GM19397 (cell line): ENCODE results near the gene CMTM2.
"Not testable (repeated sequence)": the region's sequence is repeated elsewhere in the genome, so short reads cannot be mapped to it uniquely, and the experiment has no call there.

Experiments used
- ATAC-seq: cut with Tn5 transposase; IDR thresholded peaks from one replicate; pipeline ENCODE4 v1.9.1; 2021; ENCODE audit warnings: mild to moderate bottlenecking, moderate library complexity; ENCODE audit not compliant: unreplicated experiment

The CMTM2 gene

DNA sequence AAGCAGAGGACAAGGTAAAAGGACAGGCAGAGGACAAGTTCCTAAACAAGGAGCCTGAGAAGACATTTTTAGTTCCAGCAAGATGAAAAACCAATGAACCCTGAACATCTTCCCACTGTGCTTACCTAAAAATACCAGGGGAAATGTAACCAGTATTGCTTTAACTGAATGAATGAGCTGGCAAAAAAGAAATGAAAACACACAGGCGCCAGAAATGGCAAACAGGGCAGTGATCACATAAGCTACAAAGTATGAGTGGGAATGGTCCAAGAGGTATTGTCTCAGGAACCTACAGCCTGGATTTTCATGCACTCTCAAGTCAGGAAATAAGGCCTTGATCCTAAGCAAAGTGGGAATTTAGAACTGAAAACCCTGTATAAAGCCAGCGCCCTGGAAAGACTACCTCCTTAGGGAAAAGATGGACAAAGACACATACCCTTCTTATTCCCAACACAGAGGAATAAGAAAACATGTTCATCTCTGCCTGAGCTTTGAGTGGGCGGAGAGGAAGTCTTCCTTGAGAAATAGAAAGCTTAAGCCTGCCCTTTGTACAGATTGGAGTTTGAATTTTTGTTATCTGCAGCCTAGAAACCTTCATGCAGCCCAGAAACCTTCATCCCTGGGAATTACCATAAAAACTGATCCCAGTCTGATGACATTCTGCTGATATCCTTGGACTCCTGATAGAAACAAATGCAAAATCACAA, 2.1 kb downstream of the CMTM2 start:
- no peak for ATAC-seq

DNA sequence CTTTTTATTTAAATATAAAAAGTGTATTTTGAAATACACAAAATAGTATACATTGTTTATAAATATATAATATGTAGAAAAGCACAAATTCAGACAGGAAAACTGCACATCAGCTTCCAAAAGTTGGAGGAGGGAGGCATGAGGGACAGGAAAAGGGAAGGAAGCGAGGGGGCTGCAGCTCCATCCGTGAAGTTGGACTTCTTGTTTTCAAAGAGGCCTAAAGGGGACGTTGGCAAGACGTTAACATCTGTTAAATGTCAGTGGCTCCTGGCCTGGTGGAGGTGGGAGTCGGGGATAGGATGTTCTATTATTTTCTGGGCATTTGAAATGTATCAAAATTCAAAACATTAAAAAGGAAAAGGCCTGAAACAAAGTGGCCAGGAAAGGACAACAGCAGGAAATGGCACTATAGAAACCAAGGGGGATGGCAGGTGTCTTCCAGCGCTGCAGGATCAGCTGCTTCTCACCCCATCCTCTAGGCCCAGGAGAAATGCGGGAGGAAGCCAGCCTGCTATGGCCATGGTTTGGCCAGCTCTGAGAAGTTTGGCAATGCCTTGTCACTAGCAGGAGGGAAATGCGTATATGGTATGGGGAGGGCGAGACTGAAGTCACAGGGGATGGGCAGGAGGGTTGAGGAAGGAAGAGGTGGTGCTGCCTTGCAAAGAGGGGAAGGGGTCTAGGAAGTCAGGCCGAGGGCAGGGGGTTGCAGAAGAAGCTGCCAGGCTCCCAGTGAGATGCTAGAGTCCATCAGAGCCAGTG, 6.4 kb downstream of the CMTM2 start:
- ATAC-seq, result no peak

DNA sequence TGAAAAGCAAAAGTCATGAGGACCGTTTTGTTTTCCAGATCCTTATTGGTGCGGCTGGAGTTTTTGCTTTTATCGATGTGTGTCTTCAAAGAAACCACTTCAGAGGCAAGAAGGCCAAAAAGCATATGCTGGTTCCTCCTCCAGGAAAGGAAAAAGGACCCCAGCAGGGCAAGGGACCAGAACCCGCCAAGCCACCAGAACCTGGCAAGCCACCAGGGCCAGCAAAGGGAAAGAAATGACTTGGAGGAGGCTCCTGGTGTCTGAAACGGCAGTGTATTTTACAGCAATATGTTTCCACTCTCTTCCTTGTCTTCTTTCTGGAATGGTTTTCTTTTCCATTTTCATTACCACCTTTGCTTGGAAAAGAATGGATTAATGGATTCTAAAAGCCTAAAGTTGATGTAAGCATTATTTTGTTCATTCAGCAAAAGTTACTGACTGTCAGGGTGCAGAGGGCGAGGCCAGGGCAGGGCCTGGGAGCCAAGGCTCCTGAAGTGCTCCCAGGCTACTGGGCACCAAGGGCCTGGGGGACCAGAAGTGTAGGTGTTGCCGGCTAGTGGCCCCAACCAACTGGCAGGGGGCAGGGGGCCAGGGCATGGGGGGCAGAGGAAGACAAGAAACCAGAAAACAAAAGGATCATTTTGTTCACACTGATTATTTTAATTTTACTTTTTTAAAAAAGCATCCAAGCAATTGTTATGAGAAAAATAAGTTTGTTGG, 8.8 kb downstream of the CMTM2 start:
- no peak for ATAC-seq

DNA sequence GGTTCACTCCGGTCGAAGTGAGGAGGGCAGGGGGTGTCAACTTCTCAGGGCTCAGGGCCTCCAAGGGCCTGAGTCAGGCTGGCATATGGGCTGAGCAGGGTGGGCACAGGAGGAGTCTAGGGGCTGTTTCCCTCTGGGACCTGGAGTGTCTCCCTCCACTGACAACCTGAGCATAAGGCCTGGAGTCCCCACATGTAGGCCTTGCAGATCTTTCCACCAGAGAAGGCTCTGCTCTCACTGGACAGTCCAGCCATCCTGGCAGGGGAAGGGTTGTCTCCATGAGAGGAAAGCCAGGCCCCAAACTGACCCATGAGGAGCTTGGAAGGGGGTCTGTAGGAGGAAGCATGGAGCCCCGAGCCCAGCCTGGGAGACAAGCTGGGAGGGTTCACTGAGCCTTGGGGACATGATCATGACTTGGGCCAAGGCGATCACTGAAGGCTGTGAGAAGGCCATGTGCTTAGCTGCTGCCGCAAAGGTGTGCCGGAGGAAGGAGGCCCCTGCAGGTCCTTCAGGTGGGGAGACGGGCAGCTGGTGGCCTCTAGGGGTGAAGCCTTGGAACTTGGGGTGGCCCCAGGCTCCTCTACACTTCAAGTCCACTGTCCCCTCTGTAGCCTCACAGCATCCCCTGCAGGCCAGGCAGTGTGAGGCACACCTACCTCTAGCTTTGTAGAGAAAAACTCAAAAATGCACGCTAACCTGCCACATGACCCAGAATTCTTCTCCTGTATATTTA, 9.9 kb downstream of the CMTM2 start:
- ATAC-seq, result no peak

DNA sequence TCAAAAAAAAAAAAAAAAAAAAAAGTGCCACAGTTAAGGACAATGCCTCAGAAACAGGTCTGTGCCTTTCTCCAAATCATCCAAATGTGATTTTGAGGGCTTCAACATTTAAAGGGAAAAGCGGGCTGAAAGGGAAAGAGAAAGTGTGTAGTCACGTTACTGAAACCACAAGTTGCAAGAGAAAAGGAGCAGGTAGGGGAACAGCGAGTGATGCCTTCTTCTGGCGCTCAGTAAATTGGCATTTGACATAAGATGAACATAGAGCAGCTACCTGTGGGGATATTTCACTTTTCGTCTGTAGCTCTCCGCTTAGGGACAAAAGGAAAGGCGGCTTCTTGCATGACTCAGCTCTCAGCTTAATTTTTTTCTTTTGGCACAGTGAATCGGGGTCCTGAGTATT, 11.1 kb downstream of the CMTM2 start:
- ATAC-seq, result no peak

DNA sequence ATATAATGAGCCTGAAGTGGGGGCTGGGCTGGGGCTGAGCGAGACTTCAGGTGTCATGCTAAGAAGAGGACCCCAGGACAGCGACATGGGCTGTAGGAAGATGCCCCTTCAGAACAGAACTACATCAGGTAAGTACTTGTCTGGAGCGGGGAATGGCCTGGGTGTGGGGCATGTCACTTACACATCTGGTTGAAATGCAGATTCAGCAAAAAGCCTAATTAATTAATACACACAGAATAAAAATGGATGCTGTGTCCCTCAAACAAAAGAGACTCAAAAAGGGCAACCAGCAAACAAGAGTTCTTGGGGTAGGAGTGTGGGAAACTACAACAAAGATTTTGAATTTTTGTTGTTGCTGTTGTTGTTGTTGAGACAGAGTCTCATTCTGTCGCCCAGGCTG, 11.8 kb downstream of the CMTM2 start:
- ATAC-seq, result no peak

DNA sequence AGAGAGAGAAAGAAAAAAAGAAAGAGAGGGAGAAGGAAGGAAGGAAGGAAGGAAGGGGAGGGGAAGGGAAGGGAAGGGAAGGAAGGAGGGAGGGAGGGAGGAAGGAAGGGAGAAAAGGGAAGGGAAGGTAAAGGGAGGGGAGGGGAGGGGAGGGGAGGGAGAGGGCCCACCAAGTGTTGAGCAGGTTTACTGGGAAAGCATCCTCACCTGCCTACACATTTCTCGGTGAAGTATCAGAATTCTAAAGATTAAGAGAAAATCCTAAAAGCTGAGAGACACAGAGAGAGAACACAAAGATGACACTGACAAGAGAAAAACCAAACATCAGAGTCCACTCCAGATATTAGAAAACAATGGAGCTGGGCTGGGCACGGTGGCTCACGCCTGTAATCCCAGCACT, 13.0 kb downstream of the CMTM2 start:
- no peak for ATAC-seq

DNA sequence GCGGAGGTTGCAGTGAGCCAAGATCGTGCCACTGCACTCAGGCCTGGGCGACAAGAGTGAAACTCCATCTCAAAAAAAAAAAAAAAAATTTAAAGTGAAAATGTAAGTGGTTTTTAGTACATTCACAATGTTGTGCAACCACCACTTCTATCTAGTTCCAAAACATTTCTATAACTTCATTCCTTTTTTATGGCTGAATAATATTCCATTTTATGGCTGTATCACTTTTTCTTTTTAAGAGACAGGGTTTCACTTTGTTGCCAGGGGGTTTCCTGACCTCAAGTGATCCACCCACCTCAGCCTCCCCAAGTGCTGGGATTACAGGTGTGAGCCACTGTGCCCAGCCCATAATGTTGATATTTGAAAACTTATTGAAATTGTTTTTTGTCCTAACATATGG, 13.6 kb downstream of the CMTM2 start:
- ATAC-seq, result no peak

DNA sequence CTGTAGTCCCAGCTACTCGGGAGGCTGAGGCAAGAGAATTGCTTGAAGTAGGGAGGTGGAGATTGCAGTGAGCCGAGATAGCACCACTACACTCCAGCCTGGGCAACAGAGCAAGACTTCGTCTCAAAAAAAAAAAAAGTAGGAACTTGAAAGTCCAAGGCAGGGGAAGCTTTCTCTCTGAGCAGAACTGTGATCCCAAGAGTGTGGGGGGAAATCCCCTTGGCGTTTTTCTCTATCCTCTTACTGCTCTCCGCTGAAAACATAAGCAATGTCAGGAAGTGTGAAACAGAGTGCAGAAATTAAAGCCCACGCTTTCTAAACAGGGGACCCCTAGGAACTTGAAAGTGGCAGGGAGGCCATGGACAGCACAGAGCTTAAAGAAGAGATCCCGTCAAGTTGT, 15.5 kb downstream of the CMTM2 start:
- no peak for ATAC-seq

DNA sequence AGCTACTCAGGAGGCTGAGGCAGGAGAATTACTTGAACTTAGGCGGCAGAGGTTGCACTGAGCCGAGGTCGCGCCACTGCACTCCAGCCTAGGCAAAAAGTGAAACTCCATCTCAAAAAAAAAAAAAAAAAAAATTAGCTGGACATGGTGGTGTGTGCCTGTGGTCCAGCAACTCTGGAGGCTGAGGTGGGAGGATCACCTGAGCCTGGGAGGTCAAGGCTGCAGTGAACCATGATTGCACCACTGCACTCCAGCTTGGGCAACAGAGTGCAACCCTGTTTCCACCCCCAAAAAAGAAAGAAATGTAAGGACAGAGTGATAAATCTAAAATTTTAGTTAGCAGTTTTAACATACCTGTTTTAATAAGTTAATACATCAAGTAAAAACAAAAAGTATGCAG, 17.3 kb downstream of the CMTM2 start:
- not testable (repeated sequence) for ATAC-seq

DNA sequence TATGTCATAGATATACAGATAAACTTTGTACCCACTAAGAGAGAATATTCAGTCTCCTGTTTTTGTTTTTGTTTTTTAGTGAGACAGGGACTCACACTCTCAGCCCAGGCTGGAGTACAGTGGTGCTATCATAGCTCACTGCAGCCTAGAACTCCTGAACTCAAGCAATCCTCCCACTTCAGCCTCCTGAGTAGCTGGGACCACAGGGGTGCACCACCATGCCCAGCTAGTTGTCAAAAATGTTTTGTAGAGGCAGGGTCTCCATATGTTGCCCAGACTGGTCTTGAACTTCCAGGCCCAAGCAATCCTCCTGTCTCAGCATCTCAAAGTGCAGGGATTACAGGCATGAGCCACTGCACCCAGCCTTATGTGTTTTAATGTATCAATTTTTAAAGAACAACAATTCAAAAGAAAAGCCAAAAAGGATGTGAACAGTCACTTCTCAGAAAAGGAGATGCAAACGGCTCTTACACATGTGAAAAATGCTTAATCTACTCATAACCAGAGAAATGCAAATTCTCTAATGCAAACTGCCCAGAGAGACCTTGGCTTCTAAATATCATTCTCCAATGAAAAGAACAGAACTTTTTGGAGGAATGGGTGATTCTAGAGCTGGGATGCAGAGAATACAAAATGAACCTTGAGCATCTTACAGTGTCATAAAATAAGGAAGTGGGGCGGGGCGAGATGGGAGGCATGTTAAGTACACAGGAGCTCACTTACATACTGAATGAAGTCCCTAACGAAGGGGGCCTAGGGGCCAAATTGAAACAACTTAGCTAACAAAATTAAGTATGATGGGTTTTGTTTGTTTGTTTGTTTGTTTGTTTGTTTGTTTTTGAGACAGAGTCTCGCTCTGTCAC, 18.0 kb downstream of the CMTM2 start:
- no peak for ATAC-seq

DNA sequence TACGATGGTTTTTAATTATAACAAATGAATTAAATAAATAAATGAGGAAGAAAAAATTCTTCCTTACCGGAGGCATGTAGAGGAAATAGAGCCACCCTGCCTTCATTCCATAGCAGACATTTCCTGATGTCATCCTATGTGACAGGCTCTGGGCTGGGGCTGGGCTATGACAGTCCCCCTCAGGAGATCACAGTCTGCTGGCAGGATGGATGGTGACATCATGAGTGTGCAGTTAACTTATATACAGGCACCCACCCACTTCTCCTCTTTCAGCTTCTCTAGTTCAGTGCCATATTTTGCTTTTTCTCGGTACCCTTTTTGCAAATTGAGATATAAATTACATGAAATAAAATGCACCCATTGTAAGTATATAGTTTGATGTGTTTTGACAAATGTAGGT, 18.8 kb downstream of the CMTM2 start:
- ATAC-seq, result no peak

DNA sequence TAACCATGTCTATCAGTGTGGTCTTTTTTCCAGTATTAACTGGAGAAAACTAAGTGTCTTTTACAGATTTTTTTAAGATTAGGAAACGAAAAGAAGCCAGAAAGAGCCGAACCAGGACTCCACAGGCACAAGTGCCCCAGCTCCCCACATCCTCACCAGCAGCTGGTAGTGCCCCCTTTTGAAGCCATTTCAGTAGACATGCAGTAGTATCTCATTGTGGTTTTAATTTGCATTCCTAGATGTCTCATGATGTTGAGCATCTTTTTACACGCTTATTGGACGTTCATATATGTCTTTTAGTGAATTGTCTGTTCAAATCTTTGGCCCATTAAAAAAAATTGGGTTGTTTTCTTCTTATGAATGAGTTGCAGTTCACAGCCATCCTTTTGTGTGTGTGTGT, 20.5 kb downstream of the CMTM2 start:
- no peak for ATAC-seq

DNA sequence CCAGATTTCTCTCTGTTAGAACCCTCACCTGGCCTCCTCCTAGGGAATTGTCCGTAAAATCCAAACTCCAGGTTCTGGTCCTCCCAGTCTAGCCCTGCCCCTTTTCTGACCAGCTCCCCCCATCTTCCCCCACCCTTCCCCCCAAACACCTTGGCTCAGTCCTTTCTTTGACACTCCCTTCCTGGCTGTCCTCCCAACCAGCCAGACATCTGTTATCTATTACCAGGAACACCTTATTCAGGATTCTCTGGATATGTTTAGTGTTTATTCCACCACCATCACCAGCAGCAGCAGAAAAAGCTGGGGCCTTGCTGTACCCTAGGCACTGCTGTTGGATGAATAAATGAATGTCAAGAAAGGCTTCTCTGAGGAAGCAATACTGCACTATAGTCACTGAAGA, 21.2 kb downstream of the CMTM2 start:
- no peak for ATAC-seq

DNA sequence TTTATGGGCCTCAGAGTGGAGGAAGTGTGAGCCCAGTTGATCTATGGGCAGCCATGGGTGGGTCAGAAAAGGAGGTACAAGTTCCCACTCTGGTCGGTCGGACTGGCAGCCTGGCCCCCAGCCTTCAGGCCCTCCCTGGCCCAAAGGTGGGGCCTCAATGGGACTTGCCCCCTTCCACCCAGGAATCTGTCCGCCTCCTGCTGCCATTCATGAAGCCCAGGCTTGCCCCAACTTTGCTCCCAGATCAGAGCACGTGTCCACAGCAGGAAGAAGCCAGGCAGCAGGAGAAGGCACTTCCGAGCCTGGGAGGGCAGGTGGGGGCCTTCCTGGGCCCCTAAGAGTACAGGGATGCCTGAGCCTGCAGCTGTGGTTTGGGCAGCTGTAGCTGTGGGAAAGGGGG, 22.2 kb downstream of the CMTM2 start:
- ATAC-seq, result no peak

DNA sequence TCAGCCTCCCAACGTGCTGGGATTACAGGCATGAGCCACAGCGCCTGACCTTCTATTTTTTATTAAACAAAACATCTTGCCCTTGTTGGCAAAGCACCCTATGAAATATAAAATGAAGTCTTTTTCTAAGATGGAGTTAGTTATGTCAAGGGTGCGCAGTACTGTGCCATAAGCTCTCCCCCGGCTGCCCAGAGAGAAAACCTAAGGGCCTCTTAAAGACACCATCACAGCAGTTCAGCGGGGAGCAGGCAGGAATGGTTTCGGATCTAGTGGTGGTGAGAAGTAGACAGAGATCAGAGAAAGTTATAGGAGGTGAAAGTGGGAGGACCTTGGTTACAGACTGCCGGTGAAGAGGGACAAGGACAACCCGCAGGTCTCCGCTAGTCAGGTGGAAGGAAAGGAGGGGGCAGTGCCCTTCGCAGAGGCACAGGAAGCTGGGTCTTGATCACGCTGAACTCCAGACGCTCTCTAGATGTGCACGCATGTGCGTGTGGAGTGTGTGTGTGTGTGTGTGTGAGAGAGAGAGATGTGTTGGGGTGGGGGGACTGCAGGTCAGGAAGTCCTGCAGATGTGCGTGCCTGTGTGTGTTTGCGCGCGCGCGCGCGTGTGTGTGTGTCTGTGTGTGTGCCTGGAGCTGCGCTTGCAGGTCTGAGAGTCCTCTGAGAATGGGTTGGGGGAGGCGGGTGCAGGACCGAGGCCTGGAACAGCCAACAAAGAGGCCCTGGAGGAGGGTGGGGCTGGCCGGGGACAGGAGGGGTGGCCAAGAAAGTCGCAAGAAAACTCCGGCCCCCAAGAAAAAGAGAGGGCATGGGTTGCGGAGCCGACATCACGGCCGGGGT, 24.5 kb downstream of the CMTM2 start:
- no peak for ATAC-seq

DNA sequence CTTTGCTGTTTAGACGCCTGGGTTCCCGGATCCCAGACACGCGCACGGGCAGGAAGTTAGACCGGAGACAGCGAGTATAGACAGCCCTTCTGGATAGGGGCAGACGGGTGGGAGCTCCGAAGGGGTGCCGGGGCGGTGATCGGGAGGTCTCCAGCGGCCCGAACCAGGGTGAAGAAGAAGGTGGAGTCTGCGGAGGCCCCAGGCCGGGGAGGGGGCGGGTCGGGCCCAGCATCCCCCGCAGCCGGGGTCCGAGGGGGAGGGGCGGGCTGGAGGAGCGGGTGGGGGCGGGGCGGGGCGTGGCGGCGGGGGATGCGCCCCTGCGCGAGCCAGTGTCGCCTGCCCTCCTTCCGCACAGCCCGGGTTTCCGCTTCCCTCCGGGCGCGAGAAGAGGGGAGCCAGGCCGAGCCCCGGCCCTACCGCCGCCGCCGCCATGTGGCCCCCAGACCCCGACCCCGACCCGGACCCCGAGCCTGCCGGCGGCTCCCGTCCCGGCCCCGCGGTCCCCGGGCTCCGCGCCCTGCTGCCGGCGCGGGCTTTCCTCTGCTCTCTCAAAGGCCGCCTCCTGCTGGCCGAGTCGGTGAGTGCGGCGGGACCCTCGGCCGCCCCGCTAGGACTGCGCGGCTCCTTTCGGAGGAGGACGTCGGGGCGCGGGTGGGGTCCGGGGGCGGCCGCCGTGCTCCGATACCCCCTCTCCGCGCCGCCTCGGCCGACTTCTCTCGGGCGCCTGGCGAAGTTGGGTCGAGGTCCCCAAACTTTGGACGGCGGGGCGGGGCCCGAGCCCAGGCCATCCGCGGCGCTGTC, 25.3 kb downstream of the CMTM2 start, which contains the start of gene CMTM3:
TSS of gene CMTM3 (plus strand) at position 329 of the 801 bp plus-strand sequence. CDS start at position 431, 102 bp downstream.
- ATAC-seq, result no peak

DNA sequence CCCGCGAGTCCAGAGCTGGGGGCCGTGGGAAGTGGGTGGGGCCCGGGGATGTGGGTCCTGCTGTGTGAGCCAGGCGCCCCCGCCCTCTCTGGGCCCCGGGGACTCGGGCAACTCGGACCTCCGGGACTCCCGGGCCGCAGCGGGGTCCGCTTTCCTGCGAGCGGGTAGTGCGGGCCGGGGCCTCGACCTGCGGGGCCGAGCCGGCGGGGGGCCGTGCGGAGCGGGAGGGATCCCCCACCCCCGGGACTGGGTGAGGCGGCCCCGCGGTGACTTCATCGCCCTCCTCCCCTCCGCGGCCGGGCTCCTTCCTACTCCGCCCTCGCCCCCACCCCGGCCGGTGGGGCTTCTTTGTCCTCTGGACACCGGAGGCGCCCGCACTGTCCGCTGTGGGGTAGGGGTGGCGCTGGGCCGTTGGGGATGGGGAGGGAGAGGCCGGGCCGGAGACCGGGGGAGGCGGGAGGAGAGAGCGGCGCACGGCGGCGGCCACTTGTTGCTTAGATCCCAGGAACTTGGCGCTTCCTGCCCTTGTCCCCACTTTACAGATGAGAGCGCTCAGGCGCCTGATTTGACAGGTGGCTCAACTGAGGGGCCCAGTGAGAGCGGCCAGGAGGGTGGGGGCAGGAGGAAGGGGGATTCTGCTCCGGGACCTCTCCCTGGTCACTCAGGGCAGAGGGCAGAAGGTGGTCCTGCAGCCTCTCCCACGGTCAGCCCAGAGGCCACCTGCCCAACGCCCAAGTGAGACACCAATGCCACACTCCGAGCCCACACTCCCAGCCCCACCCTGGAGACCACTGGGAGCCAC, 26.1 kb downstream of the CMTM2 start:
- no peak for ATAC-seq
